GF-D8 (cell line): ENCODE measurements around the gene FTCDNL1.
A peak's percentile ranks its signal among the peaks of the same experiment; 100 is the strongest.

Source experiments
- DNase-seq: peaks from one replicate; lab custom pipeline; 2025; lab: John Stamatoyannopoulos, UW

The FTCDNL1 gene

DNA sequence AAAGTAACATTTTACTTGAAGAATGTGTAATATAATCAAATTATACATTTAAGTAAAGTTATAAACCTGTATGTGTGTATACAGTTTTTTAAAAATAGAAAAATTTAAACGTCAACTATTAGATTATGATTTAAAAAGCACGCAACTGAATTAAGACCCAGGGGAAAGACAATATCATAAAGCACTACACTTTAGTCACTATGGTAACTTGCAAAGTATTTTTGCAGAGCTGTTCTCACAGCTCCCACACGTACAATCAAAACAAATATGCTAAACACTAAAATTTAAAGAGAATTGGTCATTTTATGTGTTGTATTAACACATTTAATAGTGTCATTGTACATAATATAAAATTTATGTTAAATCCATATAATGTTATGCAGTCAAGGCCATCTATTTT lies 59.7 kb downstream of the FTCDNL1 start:
- no peak for DNase-seq

DNA sequence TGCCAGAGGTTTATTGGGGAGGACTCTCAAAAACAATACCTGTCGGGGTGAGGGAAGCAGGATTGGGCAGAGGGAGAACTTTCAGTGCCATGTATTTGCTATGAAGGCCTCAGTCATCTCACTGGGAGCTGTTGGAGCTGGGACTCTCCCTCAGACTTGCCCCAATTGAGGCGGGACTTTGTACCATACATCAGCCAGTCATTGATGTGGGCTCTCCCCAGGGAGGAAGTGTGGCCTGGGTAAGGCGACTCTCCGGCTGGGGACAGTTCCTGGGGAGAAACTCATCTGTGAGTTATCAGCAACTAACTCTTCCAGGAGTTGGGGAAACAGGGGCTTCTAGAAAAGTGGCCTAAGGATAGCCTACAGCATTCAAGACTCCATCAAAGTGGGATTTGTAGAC lies 66.5 kb downstream of the FTCDNL1 start:
- DNase-seq: no peak

DNA sequence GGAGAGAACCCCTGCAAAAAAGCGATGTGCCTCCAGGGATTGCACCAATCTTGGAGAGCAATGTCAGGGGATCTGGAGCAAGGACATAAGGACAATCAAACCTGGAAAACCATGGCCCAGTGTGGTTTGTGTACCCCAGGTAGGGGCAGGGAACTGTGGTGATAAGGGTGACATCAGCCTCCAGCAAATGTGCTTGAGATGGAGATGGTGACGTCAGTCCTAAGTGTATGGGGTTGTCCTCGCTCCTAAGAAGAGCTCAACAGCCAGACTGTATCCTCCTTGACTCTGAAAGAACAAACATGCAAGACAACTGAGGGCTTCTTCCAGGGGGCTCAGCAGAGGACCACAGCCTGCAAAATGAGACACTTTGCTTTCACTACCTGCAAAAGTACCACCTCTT lies 71.4 kb downstream of the FTCDNL1 start:
- no peak for DNase-seq

DNA sequence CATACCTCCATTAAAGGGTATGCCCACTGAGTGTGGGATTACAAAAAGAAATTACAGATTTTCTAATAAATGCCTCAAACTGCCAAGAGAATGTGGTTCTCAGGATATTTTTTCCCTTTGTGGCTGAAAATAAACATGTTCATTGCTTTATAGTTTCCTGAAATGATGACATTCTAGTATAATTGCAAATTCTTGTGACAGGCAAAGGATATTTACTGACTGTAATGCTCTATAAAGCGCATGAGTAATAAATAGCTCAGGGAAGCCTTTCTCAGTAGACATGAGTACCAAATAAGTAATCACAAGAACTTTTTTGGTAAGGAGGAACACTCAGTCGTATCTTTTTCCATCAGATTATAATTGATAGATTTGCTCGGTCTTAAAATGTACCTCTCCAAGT lies 72.3 kb downstream of the FTCDNL1 start:
- DNase-seq: no peak

DNA sequence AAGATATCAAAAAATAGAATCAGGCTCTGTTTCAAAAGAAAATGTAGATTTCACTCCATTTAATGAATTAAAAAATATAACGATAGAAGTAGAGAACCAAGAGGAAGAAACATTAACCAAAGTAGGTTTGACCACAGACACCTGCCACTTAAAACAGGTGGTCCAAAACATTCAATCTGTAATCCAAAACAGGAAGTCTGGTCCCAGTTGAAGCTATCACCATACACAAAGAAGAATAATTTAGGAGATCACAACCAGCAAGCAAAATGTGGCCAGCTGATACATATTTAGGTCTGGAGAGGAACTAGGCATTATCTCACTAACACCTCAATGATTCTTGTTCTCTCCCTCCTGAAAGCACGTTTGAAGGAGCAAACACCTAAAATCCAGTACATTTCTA lies 73.1 kb downstream of the FTCDNL1 start:
- no peak for DNase-seq

DNA sequence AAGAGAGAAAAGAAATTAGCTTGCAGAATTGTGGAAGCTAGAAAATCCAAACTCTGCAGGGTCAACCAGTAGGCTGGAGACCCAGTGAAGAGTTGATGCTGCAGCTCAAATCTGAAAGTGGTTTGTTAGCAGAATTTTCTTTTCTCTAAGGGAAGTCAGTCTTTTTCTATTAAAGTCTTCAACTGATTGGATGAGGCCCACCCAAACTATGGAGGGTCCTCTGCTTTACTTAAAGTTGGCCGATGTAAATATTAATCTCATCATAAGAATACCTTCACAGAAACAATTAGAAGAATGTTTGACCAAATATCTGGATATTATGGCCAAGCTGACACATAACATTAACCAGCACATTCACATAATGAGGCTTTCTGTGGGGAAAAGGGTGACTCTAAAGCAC lies 73.7 kb downstream of the FTCDNL1 start:
- DNase-seq: no peak

DNA sequence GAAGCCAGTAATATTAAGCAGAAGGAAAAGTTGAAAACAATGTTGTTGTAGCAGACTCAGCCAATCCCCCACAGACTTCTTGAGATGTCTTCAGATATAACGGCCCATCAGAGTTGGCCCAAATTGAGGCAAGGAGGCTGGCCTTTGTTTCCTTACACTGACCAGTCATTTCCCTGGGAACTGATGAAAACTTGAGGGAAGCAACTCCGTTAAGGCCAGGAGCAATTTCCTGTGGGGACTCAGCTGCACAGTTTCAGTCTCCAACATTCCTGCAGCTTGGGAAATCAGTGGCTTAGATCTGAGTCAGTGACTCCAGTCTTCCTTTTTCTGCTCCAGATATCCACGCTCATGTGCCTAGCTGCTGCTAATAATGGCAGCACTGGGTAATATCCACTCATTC lies 75.7 kb downstream of the FTCDNL1 start:
- no peak for DNase-seq

DNA sequence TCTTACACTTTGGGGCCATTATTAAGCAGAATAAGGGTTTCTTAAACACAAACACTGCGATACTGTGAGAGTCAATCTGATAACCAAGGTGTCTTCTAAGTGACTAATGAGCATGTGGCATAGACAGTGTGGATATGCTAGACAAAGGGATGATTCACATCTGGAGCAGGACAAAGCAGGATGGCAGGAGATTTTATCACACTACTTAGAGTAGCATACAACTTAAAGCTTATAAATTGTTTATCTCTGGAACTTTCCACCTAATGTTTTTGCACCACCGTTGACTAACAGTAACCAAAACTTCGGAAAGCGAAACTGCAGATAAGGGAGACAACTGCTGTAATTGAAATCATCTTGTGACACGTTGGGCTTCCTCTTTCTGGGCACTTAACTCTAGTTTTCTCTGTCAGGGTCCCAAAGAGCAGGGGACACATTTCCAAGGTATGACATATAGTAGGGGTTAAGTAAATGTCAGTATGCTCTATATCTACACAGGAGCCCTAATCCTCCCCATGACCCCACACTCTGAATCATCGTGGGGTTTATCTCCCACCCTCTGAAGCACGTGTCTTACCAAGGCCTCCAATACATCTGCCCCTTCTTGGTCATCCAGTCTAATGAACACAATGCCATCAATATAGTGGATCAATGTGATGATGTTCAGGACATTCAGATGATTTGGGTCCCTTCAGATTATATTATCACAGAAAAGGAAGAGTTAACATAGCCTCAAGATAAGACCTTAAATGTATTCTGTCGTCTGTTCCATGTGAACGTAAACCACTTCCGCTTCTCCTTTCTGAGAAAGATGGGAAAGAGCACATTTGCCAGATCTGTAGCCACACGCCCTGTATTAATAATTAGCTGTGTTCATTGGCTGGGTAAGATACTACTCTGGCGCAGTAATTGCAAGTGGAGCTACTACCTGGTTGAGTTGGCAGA lies 78.7 kb downstream of the FTCDNL1 start:
- peak; percentile 68 for DNase-seq

DNA sequence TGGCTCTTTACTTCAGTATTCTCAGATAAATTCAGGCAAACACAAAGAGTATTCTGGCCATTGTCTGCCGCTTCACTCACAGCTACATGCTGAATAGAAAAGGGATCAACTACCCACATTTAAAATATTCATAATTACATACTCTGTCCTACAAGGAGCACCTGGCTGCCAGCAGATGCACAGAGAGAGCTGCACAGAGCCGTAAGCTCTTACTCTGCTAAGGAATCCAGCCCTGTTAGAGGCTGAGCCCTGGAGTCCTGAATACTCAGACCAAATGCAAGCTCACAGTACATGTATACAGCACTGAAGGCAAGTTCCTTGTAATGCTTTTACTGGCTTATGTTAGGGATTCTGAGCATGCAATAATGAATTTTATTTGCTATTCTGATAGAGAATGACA lies 80.3 kb downstream of the FTCDNL1 start:
- no peak for DNase-seq

DNA sequence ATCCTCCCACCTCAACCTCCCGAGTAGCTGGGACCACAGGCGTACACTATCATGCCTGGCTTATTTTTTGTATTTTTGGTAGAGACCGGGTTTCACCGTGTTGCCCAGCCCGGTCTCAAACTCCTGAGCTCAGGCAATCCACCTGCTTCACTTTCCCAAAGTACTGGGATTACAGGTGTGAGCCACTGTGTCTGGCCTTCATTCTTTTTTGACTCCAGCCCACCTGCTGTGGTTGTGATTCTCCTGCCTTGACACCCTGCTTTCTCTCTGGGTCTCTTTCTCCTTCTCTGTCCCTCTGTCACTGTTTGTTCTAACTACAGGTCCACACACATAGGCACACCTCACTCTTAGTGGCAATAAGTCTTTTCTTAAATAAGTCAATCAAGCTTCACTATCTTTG lies 85.3 kb downstream of the FTCDNL1 start:
- no peak for DNase-seq

DNA sequence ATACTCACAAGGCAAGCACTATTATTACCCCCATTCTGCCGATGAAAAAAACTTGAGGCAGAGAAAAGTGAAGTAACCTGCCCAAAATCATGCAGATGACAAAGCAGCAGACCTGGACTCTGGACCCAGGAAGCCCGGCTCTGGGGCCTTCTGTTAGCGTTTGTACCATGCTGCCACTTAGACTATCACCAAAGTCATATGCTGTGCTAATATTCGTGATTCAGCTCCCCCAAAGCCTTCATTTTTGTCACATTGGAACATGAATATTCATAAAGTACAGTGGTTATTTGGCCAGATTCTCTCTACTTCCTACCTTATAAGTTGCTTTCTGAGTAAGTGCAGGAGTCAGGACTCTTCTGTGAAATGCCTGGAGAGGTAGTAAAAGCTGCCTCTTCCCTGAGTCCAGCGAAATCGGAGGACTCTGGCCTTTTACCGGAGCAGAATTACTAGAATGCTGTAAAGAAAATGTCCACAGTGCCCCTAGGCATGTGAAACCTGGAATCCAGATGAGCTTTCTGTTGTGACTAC lies 86.7 kb downstream of the FTCDNL1 start:
- no peak for DNase-seq

DNA sequence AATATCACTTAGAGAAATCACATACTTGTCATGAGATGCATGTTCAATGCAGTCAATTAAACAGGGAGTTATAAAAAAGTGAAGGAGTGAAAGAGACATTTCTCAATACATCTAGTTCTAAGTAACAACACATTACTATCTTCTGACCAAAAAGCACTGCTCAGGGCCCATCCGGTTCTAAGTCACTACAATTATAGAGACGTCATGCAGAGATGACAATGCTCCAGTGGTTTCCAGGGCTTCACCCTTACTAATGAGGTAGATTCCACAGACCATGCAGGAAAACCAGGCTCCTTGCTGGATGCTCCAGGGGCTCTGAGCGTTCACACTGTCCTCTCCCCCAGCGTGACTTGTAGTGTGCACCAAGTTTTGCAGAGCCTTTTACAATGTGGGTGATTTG lies 88.0 kb downstream of the FTCDNL1 start:
- DNase-seq: no peak

DNA sequence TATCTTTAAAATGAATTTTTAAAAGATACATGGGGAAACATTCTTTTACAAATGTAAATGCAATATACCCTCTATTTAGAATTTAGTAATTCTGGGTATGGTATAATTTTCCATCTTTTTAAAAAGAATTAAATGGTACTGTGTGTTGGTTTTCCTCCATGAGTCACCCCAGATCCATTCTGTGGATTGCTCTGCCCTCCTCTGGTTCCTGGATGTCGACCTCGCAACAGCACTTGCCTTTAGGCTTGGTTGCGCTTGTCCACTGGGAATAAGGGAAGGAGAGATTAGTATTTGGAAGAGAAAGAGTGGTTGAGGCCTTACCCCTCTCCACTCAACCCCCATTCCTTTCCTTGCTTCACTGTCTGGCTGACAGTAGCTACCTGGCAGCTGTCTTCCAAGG lies 90.4 kb downstream of the FTCDNL1 start:
- DNase-seq: no peak

DNA sequence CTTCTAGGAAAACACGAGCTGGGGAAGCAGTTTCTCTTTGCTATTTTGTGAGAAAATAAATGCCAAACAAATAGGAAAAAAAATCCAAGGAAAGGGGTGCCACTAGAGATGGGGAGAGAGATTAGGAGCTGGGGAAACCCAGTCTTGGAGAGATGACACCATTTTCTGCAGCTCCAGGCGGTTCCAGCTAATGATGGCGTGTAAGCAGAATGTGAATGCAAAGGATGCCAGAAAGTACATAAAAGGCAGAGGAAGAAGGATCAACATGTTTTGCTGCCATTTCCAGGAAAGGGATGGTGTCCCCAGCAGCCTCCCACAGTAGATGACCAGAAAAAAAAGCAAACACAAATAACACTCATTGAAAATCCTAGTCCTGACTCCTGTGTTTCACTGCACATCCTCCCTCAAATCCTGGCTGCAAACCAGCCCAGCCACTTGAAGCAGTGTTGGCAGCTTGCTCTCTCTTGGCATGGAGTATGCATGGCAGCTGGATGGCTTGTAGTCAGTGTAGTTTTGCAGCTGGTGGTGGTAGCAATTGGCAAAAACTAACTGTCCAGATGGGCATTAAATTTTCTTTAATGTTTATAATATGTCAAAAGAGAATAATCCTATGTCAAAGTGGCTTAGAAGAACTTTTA lies 93.6 kb downstream of the FTCDNL1 start:
- no peak for DNase-seq

DNA sequence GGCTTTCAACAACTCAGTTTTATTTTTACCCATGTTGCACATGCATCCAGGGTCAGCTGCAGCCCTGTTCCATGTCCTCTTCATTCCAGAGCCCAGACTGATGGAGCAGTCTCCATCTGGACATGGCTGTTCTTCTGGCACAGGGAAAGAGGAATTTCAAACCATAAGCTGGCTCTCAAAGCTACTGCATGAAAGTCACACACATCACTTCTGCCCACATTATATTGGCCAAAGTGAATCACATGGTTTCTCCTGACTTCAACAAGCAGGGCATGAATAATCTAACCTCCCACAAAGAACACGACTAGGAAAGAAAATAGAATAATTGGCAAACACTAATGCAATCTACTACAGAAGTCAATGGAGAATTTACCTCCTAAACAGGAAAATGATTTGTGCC lies 94.2 kb downstream of the FTCDNL1 start:
- no peak for DNase-seq

DNA sequence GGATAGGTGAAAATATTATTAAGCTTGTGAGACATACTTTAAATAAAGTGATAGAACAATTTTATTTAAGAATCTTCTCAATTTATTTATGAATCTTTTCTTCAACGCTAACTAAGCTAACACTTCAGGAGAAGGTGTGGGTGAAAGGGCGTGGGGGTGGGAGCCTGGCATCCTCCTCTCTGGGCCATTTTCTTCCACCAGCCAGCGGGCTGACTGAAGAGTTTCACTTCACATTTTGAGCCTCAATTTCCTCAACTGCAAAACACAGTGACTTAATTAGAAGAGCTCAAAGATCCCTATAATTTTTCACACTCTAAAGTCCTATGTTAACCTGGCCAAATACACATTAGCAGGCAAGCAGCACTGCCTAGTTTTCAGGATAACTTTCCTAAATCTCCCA lies 94.8 kb downstream of the FTCDNL1 start:
- DNase-seq: no peak

DNA sequence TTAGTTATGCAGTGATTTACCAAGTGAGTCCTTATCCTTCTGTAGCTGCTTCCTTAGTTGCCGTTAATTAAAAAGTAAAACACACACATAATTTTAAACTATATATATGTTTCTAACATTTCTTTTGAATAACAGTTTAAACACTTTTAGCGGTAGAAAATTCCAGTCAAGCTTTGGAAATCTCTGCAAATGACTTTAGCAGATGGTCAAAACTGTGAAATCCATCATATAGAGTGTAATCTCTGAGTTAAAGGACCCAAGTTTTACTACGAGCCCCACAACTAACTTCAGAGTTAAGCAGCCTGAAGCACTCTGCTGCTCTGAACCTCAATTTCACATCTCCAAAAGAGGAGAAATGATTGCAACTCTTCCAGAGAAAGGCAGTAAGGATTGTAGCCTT lies 96.2 kb downstream of the FTCDNL1 start:
- DNase-seq: no peak

DNA sequence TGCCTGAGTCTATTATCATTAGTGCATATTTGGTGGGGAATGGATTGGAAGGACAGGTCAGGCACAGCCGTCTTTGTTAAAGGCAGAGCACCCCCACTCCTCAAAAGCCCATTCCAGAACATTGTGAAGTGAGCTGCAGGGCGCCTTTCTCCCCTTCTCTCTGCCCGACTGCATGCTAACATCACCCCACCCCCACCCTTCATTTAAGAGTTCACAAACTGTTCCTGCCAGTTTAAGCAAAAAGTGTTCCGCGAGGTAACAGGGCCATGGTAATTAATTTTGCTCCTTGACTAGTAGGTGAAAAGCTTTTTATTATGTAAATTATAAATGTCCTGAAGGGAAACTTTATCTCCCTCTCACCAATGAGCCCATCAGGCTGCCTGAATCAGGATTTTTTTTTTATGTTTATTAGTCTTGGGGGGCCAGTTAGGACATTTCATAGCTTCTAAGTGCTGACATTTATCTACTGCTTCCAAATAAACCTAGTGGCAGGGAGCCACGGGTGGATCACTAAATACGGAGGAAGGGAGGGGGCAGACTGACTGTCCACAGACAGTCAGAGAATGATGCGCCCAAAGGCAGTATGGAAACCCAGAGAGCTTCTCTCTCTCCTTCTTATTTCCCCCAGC lies 99.4 kb downstream of the FTCDNL1 start:
- no peak for DNase-seq

DNA sequence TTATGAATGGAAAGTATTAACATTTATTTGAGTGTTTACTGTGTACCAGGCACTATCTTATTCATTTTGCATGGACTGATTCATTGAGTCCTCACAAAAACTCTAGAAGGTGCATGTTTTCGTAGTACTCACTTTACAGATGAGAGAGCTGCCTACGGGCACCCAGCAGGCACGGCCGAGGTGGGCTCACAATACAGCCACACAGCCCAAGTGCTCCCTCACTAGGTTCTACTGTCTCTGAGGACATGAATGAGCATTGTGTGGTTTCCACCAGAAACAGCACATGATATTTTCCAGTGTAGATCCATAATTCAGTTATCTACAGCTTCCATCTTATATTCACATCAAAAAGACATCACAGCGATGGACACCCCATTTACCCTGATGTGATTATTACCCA lies 101.4 kb downstream of the FTCDNL1 start:
- DNase-seq: no peak

DNA sequence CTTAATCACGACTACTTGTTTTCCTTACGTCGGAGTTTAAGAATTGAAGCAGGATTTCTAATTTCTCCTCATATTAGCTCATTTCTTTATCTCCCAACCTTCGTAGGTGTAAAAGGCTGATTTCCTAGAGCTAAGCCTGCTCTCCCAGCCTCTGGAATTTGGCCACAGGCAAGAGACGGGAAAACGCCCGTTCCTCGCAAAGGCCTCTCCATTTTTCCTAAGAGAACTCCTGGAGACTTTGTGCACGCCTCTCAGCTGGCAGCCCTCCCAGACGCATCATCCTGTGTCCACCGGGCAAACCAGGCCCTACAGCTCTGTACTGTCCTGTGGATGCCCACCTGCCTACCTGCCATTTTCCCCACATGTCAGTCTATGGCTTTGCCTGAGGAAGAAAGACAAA lies 106.3 kb downstream of the FTCDNL1 start:
- no peak for DNase-seq

DNA sequence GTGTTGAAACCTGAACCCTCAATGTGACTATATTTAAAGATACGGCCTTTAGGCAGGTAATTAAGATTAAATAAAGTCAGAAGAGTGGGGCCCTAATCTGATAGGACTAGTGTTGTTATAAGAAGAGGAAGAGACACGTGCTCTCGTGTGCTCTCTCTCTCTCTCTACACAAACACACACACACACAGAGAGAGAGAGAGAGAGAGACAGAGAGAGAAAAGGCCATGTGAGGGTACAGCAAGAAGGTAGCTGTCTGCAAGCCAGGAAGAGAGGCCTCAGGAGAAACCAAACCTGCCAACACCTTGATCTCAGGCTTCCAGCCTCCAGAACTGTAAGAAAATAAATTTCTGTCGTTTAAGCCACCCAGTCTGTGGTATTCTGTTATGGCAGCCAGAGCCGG lies 106.7 kb downstream of the FTCDNL1 start:
- no peak for DNase-seq

DNA sequence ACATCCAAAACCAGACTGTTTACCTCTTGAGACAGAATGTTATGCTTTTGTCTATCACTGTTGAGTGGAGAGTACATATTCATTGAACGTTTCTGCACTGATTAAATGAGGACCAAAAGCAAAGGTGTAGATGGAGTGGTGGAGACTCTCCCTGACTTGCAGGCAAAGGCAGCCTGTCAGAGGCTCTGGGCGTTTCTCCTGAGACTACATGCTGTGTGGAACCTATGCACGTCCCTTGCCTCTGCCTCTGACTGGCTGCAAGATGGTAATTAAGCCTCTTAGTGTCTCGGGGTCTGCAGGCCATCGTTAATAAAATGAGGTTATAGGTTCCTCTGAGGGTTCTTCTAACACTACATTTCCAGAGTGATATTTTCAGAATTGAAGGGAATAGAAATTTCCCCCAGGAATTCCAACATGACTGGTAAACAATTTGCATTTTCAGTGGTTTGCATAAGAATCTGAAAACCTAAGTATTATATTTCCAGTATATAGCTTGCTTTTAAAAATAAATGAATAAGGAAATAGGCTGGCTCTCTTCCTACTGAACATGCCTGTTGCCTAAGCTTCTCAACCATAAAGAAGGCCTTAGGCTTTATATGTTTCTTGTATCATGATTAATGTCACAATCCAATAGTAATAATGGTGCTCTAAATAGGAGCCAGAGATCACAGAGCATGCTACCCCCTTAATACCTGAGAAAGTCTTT lies 107.4 kb downstream of the FTCDNL1 start:
- no peak for DNase-seq
